Peyer's patch (tissue), 4 donors: Measurements from ENCODE around the gene SMYD3. TPM values are rescaled to one million over a fixed set of nuclear protein-coding genes. Genes with fewer than 3 reads are reported as not detected.
"Not testable (repeated sequence)": the region's sequence is repeated elsewhere in the genome, so short reads cannot be mapped to it uniquely, and the experiment has no call there.

Experiments
- DNase-seq, 3 donors: peaks; one replicate each; pipeline ENCODE4 v3.0.0-alpha.2; 2017 to 2019
- H3K27ac ChIP-seq, 4 donors: fragments of 200-600 bp; sonication (generic); one replicate each; pipeline ENCODE4 v1.5.1; 2016 to 2019
- H3K27me3 ChIP-seq, 2 donors: fragments of 200-600 bp; sonication (generic); one replicate each; pipeline ENCODE4 v1.5.1; 2019
- H3K36me3 ChIP-seq, 3 donors: fragments of 200-600 bp; sonication (generic); one replicate each; pipeline ENCODE4 v1.5.1; 2016 to 2019
- H3K4me1 ChIP-seq, 4 donors: fragments of 200-600 bp; sonication (generic); one replicate each; pipeline ENCODE4 v1.5.1; 2016 to 2019
- H3K4me3 ChIP-seq, 4 donors: fragments of 200-600 bp; sonication (generic); 1 replicate in 3 of 4; 2 replicates in 1 of 4; pipeline ENCODE4 v1.5.1; 2016 to 2019; ENCODE audit warnings: mild to moderate bottlenecking in 1 of 4
- H3K9me3 ChIP-seq, 4 donors: fragments of 200-600 bp; sonication (generic); one replicate each; pipeline ENCODE4 v1.5.1; 2016 to 2019; ENCODE audit warnings: mild to moderate bottlenecking in 1 of 4
- CTCF ChIP-seq, 6 experiments: fragments of 450-650 bp in 4 of 6; fragments of 200-600 bp in 2 of 6; sonication (generic) in 1 of 6; IDR thresholded peaks; one replicate each; pipeline ENCODE4 v1.5.1; 2017 to 2019; ENCODE audit warnings: antibody characterized with exemption in 6 of 6, mild to moderate bottlenecking in 3 of 6, moderate library complexity in 1 of 6
- POLR2A ChIP-seq, 2 donors: fragments of 450-650 bp; IDR thresholded peaks; one replicate each; pipeline ENCODE4 v1.5.1; 2017; ENCODE audit warnings: antibody characterized with exemption in 2 of 2, mild to moderate bottlenecking in 2 of 2, moderate library complexity in 2 of 2
- total RNA-seq, 4 donors: library from RNA; depleted of rRNA; stranded (reverse); fragments of >200 nt; gene quantifications; one replicate each; pipeline ENCODE4 v1.1.0, GENCODE V29; 2016

The SMYD3 gene
- total RNA-seq, 4 donors from 2014 or later: 19.8 to 55.3 (median 26.9) TPM

- no peaks in the 10 kb centered on the region for H3K4me1 ChIP-seq
- DNase-seq: no peak
- no peaks in the 10 kb centered on the region for H3K9me3 ChIP-seq
- no peak overlapping the region for H3K4me3 ChIP-seq
- H3K36me3 ChIP-seq: no peaks in the 10 kb centered on the region
- no peaks in the 10 kb centered on the region for H3K27me3 ChIP-seq
- TF ChIP-seq POLR2A (IDR thresholded peaks at IDR 0.05) (no peak), CTCF (IDR thresholded peaks at IDR 0.05) (no peak)
- no peak overlapping the region for H3K27ac ChIP-seq
Measured at GRCh38 chr1:245825128-245825901, 681.8 kb downstream of the SMYD3 start.

- no peaks in the 10 kb centered on the region for H3K36me3 ChIP-seq
- no peaks in the 10 kb centered on the region for H3K4me1 ChIP-seq
- no peak overlapping the region for H3K4me3 ChIP-seq
- no peaks in the 10 kb centered on the region for H3K9me3 ChIP-seq
- no peak overlapping the region for H3K27ac ChIP-seq
- TF ChIP-seq CTCF (IDR thresholded peaks at IDR 0.05): no peak
- TF ChIP-seq POLR2A (IDR thresholded peaks at IDR 0.05): no peak
- no peak for DNase-seq
- H3K27me3 ChIP-seq: no peaks in the 10 kb centered on the region
Measured at GRCh38 chr1:245823408-245824147, 683.5 kb downstream of the SMYD3 start.

- Histone ChIP-seq H3K27ac (no peak overlapping the region), H3K27me3 (no peaks in the 10 kb centered on the region), H3K9me3 (no peaks in the 10 kb centered on the region), H3K4me3 (no peak overlapping the region), H3K36me3 (no peaks in the 10 kb centered on the region), H3K4me1 (no peaks in the 10 kb centered on the region)
- DNase-seq: no peak
- TF ChIP-seq POLR2A (IDR thresholded peaks at IDR 0.05): no peak
- no peak for TF ChIP-seq CTCF (IDR thresholded peaks at IDR 0.05)
Measured at GRCh38 chr1:245822996-245823395, 684.1 kb downstream of the SMYD3 start.

GRCh38 chr1:245818363-245818762 is 688.7 kb downstream of the SMYD3 start:
- DNase-seq, H3K4me1 ChIP-seq, H3K27me3 ChIP-seq: not testable (repeated sequence)

GRCh38 chr1:245816496-245816895 is 690.6 kb downstream of the SMYD3 start:
- H3K4me1 ChIP-seq, DNase-seq, H3K4me3 ChIP-seq, H3K27ac ChIP-seq, H3K36me3 ChIP-seq, H3K9me3 ChIP-seq, H3K27me3 ChIP-seq: not testable (repeated sequence)

More at GRCh38 chr1:245818363-245818762, 688.7 kb downstream of the SMYD3 start:
- H3K36me3 ChIP-seq, H3K27ac ChIP-seq, H3K4me3 ChIP-seq, H3K9me3 ChIP-seq: not testable (repeated sequence)

- Histone ChIP-seq H3K27ac (no peak overlapping the region), H3K4me1 (peaks cover 0 to 4% (median 0%) of the 10 kb centered on the region in 4 donors), H3K27me3 (no peaks in the 10 kb centered on the region), H3K36me3 (no peaks in the 10 kb centered on the region), H3K9me3 (no peaks in the 10 kb centered on the region), H3K4me3 (no peak overlapping the region)
- DNase-seq: no peak
- TF ChIP-seq POLR2A (IDR thresholded peaks at IDR 0.05) (no peak), CTCF (IDR thresholded peaks at IDR 0.05) (no peak)
Measured at GRCh38 chr1:245814651-245815050, 692.4 kb downstream of the SMYD3 start.
